IPS-18a (cell line): ENCODE measurements around the gene TGFBI.
"Not testable (repeated sequence)": the region's sequence is repeated elsewhere in the genome, so short reads cannot be mapped to it uniquely, and the experiment has no call there.

Experiments used
- H3K27ac ChIP-seq: one replicate; pipeline ENCODE4 v1.5.1; 2013; ENCODE audit warnings: low read length
- H3K27me3 ChIP-seq: one replicate; pipeline ENCODE4 v1.6.1; 2013; ENCODE audit warnings: mild to moderate bottlenecking, low read length; ENCODE audit not compliant: control insufficient read depth, insufficient read depth
- H3K36me3 ChIP-seq: one replicate; pipeline ENCODE4 v1.6.1; 2013; ENCODE audit warnings: low read depth, low read length; ENCODE audit not compliant: control insufficient read depth
- H3K4me1 ChIP-seq: one replicate; pipeline ENCODE4 v1.6.1; 2013; ENCODE audit warnings: low read depth, low read length; ENCODE audit not compliant: control insufficient read depth
- H3K4me3 ChIP-seq: one replicate; pipeline ENCODE4 v1.5.1; 2013; ENCODE audit warnings: low read length
- H3K9ac ChIP-seq: one replicate; pipeline ENCODE4 v1.6.1; 2013; ENCODE audit warnings: mild to moderate bottlenecking, low read length, moderate library complexity
- H3K9me3 ChIP-seq: one replicate; pipeline ENCODE4 v1.6.1; 2013; ENCODE audit warnings: low read depth, low read length; ENCODE audit not compliant: control insufficient read depth

The TGFBI gene

GRCh38 chr5:136040746-136041415 is 12.1 kb downstream of the TGFBI start:
- no peak overlapping the region for H3K27ac ChIP-seq
- no peaks in the 10 kb centered on the region for H3K36me3 ChIP-seq
- no peak overlapping the region for H3K4me3 ChIP-seq
- no peak overlapping the region for H3K9ac ChIP-seq
- no peaks in the 10 kb centered on the region for H3K9me3 ChIP-seq
- H3K27me3 ChIP-seq, result no peaks in the 10 kb centered on the region
- peaks cover 4% of the 10 kb centered on the region for H3K4me1 ChIP-seq

GRCh38 chr5:136042156-136042555 is 13.4 kb downstream of the TGFBI start:
- no peaks in the 10 kb centered on the region for H3K27me3 ChIP-seq
- H3K27ac ChIP-seq, result no peak overlapping the region
- no peak overlapping the region for H3K9ac ChIP-seq
- H3K4me3 ChIP-seq, result no peak overlapping the region
- H3K4me1 ChIP-seq, result no peaks in the 10 kb centered on the region
- H3K36me3 ChIP-seq, result no peaks in the 10 kb centered on the region
- no peaks in the 10 kb centered on the region for H3K9me3 ChIP-seq

GRCh38 chr5:136042665-136043121 is 13.9 kb downstream of the TGFBI start:
- Histone ChIP-seq H3K27me3 (no peaks in the 10 kb centered on the region), H3K27ac (no peak overlapping the region), H3K9me3 (no peaks in the 10 kb centered on the region), H3K4me3 (no peak overlapping the region), H3K9ac (no peak overlapping the region), H3K36me3 (no peaks in the 10 kb centered on the region), H3K4me1 (no peaks in the 10 kb centered on the region)

GRCh38 chr5:136043551-136043950 is 14.8 kb downstream of the TGFBI start:
- Histone ChIP-seq H3K4me3 (no peak overlapping the region), H3K27ac (no peak overlapping the region), H3K9ac (no peak overlapping the region), H3K36me3 (no peaks in the 10 kb centered on the region), H3K4me1 (no peaks in the 10 kb centered on the region), H3K9me3 (no peaks in the 10 kb centered on the region), H3K27me3 (no peaks in the 10 kb centered on the region)

- Histone ChIP-seq H3K36me3 (no peaks in the 10 kb centered on the region), H3K27ac (no peak overlapping the region), H3K4me1 (no peaks in the 10 kb centered on the region), H3K4me3 (no peak overlapping the region), H3K9ac (no peak overlapping the region), H3K9me3 (no peaks in the 10 kb centered on the region), H3K27me3 (no peaks in the 10 kb centered on the region)
Observed at GRCh38 chr5:136043968-136044610, 15.3 kb downstream of the TGFBI start.

GRCh38 chr5:136045026-136045425 is 16.2 kb downstream of the TGFBI start:
- not testable (repeated sequence) for H3K4me1 ChIP-seq, H3K4me3 ChIP-seq, H3K9me3 ChIP-seq, H3K9ac ChIP-seq, H3K36me3 ChIP-seq, H3K27ac ChIP-seq, H3K27me3 ChIP-seq

GRCh38 chr5:136046246-136046645 is 17.5 kb downstream of the TGFBI start:
- Histone ChIP-seq H3K27ac (no peak overlapping the region), H3K27me3 (no peaks in the 10 kb centered on the region), H3K4me1 (no peaks in the 10 kb centered on the region), H3K9ac (no peak overlapping the region), H3K4me3 (no peak overlapping the region), H3K36me3 (no peaks in the 10 kb centered on the region), H3K9me3 (no peaks in the 10 kb centered on the region)

GRCh38 chr5:136047858-136048257 is 19.1 kb downstream of the TGFBI start:
- Histone ChIP-seq H3K4me3 (no peak overlapping the region), H3K36me3 (no peaks in the 10 kb centered on the region), H3K9me3 (no peaks in the 10 kb centered on the region), H3K4me1 (no peaks in the 10 kb centered on the region), H3K9ac (no peak overlapping the region), H3K27ac (no peak overlapping the region), H3K27me3 (no peaks in the 10 kb centered on the region)

- Histone ChIP-seq H3K36me3 (no peaks in the 10 kb centered on the region), H3K4me1 (no peaks in the 10 kb centered on the region), H3K27me3 (no peaks in the 10 kb centered on the region), H3K4me3 (no peak overlapping the region), H3K9me3 (no peaks in the 10 kb centered on the region), H3K27ac (no peak overlapping the region), H3K9ac (no peak overlapping the region)
Observed at GRCh38 chr5:136048966-136049365, 20.2 kb downstream of the TGFBI start.

- no peak overlapping the region for H3K9ac ChIP-seq
- H3K36me3 ChIP-seq, result no peaks in the 10 kb centered on the region
- H3K9me3 ChIP-seq, result no peaks in the 10 kb centered on the region
- H3K27ac ChIP-seq, result no peak overlapping the region
- no peak overlapping the region for H3K4me3 ChIP-seq
- H3K4me1 ChIP-seq, result no peaks in the 10 kb centered on the region
- H3K27me3 ChIP-seq, result no peaks in the 10 kb centered on the region
Observed at GRCh38 chr5:136051486-136052220, 22.9 kb downstream of the TGFBI start.

- Histone ChIP-seq H3K36me3 (no peaks in the 10 kb centered on the region), H3K9me3 (no peaks in the 10 kb centered on the region), H3K27ac (no peak overlapping the region), H3K4me1 (peaks cover 4% of the 10 kb centered on the region), H3K27me3 (no peaks in the 10 kb centered on the region), H3K9ac (no peak overlapping the region), H3K4me3 (no peak overlapping the region)
Observed at GRCh38 chr5:136052692-136053335, 24.0 kb downstream of the TGFBI start.
